Epithelial cell of prostate (primary cell): ENCODE results near the gene DBET.
"Not testable (repeated sequence)": the region's sequence is repeated elsewhere in the genome, so short reads cannot be mapped to it uniquely, and the experiment has no call there.

ENCODE experiments used
- DNase-seq: peaks from one replicate; pipeline ENCODE4 v3.0.0-alpha.2; 2011; ENCODE audit warnings: low read depth, low spot score
- H3K27ac ChIP-seq: fragments of 450-650 bp; 2 replicates; pipeline ENCODE4 v1.5.1; 2017; ENCODE audit warnings: mild to moderate bottlenecking

DBET gene

GRCh38 chr4:190047627-190048026, 16.7 kb upstream of the DBET start:
- not testable (repeated sequence) for H3K27ac ChIP-seq, DNase-seq

- H3K27ac ChIP-seq, DNase-seq: not testable (repeated sequence)
Measured at GRCh38 chr4:190049378-190050239, 14.7 kb upstream of the DBET start.

- not testable (repeated sequence) for DNase-seq, H3K27ac ChIP-seq
Measured at GRCh38 chr4:190058997-190059396, 5.3 kb upstream of the DBET start.

- not testable (repeated sequence) for H3K27ac ChIP-seq, DNase-seq
Measured at GRCh38 chr4:190064805-190065204, 503 bp downstream of the DBET start.

DNA sequence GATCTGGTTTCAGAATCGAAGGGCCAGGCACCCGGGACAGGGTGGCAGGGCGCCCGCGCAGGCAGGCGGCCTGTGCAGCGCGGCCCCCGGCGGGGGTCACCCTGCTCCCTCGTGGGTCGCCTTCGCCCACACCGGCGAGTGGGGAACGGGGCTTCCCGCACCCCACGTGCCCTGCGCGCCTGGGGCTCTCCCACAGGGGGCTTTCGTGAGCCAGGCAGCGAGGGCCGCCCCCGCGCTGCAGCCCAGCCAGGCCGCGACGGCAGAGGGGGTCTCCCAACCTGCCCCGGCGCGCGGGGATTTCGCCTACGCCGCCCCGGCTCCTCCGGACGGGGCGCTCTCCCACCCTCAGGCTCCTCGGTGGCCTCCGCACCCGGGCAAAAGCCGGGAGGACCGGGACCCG, 4.0 kb downstream of the DBET start:
- DNase-seq, H3K27ac ChIP-seq: not testable (repeated sequence)

- DNase-seq: not testable (repeated sequence)
Measured at GRCh38 chr4:190093052-190093451, 28.8 kb downstream of the DBET start.

GRCh38 chr4:190094031-190094430, 29.7 kb downstream of the DBET start:
- not testable (repeated sequence) for H3K27ac ChIP-seq, DNase-seq

More at GRCh38 chr4:190093052-190093451, 28.8 kb downstream of the DBET start:
- not testable (repeated sequence) for H3K27ac ChIP-seq

DNA sequence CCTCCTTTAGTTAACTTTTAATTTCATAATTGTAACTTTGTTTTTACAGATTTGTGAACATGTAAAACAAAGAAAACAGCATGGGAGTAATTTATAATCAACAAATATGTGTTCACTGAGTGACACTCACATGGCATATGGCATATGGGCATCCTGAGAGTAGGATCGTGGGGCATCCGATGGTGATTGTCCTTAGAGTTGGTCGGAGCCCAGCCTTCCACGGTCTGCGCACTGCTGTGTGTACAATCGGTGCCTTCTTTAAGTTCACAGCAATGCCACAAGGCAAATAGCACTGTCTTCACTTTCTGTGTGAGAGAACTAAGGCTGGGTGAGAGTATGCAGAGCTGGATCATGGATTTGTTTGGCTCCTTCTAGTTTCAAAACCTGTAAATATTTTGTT, 31.0 kb downstream of the DBET start:
- H3K27ac ChIP-seq: not testable (repeated sequence)

GRCh38 chr4:190099605-190100004, 35.3 kb downstream of the DBET start:
- not testable (repeated sequence) for DNase-seq

More for the DNA sequence above, 31.0 kb downstream of the DBET start:
- not testable (repeated sequence) for DNase-seq

DNA sequence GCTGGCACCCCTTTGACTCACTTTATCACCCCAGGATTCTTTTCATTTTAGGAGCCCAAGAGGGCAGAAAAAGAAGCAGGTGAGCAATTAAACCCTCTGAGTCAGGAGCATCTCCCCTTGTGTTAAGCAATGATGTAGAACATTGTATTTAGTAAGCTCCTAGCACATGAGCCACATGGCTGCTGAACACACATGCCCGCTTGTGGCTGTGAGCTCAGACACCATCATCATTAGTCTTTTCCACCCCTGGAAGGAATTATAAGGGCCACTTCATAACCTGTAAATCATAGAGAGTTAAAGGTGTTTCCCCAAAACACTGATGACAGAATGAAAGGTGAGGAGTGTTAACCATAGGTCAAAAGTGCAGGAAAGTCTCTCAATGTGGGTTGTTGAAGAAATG, 37.2 kb downstream of the DBET start:
- DNase-seq, H3K27ac ChIP-seq: not testable (repeated sequence)

More at GRCh38 chr4:190099605-190100004, 35.3 kb downstream of the DBET start:
- not testable (repeated sequence) for H3K27ac ChIP-seq

DNA sequence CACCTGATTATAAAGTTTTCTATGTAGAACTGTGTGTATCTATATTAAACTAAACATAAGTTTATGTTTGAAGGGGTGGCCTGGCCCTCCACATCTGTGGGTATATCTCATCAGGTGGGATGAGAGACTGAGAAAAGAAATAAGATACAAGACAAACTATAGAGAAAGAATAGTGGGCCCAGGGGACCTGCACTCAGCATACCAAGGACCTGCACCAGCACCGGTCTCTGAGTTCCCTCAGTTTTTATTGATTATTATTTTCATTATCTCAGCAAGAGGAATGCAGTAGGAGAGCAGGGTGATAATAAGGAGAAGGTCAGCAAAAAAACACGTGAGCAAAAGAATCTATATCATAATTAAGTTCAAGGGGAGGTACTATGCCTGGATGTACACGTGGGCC, 41.9 kb downstream of the DBET start:
- not testable (repeated sequence) for DNase-seq, H3K27ac ChIP-seq

DNA sequence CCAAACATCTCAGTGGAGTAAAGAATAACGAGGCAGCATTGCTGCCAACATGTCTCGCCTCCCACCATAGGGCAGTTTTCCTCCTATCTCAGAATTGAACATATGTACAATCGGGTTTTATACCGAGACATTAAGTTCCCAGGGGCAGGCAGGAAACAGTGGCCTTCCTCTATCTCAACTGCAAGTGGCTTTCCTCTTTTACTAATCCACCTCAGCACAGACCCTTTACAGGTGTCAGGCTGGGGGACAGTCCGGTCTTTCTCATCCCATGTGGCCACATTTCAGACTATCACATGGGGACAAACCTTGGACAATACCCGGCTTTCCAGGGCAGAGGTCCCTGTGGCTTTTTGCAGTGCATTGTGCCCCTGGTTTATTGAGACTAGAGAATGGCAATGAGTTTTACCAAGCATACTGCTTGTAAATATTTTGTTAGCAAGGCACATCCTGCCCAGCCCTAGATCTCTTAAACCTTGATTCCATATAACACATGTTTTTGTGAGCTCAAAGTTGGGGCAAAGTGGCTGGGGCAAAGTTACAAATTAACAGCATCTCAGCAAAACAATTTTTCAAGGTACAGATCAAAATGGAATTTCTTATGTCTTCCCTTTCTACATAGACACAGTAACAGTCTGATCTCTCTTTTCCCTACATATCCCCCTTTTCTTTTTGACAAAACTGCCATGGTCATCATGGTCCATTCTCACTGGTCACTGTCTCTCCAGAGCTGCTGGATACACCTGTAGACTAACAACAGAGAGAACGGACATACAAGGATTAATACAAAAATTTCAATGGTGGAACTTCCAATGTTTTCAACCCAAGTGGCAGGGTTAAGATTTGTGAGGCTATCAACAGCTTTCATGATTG, 42.5 kb downstream of the DBET start:
- not testable (repeated sequence) for H3K27ac ChIP-seq, DNase-seq

DNA sequence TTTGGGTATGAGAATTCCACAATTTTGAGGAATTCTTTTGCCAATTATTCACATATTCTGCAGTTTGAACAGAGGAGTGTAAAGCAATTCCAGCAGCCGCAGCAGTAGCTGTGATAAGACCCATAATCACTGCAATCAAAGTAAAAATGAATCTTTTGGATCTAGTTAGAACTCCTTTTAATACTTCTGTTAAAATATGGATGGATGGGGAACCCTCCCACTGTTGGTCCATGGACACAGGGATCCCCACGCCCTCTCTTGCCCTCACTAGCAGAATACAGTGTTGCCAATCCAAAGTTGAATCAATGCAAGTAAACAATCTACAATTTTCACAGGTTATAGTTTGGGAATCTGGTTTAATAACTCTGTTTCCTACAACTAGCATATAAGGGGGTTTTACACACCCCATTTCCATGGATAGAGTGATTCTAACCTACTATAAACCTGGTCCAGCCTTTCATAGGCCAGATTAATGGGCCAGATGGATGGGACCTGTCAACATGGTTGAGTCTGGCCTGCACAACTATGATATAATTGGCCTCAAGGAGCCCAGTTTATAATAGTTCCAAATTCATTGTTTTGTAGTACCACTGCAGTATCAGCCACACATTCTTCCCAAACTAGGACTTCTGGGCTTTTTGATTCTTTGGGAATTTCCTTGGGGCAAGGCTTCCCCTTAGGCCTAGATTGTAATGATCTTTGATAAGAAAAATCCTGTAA, 43.6 kb downstream of the DBET start:
- DNase-seq, H3K27ac ChIP-seq: not testable (repeated sequence)

DNA sequence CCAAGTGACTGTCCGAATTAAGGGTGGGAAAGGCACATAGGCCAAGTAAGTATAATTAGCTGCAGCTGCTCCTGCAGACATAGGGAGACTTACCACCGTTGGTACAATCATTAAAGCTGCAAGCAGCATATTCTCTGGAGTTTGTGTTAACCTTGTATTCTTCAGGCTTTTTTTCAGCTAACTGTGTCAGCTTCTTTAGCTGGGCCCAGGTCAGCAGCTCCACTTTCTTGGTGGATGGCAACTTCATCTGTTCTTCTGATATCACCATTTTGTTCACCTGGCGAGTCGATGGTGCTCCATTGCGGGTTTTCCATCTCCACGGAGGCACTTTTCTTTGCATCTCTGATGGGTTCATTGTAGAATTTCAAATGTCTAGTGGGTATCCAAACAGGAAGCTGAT, 44.5 kb downstream of the DBET start:
- not testable (repeated sequence) for H3K27ac ChIP-seq, DNase-seq

DNA sequence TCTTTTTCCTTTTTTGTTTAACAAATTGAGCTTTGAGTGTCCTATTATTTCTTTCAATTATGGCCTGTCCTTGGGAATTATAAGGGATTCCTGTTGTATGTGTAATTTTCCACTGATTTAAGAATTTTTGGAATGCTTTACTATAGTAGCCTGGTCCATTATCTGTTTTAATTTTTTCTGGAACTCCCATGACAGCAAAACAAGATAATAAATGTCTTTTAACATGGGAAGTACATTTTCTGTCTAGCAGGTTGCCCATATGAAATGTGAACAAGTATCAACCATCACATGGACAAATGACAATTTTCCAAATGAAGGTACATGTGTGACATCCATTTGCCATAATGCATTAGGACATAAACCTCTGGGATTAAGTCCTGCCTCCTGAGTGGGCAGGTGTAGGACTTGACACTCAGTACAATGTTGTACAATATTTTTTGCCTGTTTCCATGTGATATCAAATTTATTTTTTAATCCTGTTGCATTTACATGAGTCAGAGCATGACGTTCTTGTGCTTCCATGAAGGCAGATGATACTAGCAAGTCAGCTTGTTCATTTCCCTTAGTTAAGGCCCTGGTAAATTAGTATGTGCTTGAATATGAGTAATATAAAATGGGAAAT, 45.2 kb downstream of the DBET start:
- H3K27ac ChIP-seq, DNase-seq: not testable (repeated sequence)

DNA sequence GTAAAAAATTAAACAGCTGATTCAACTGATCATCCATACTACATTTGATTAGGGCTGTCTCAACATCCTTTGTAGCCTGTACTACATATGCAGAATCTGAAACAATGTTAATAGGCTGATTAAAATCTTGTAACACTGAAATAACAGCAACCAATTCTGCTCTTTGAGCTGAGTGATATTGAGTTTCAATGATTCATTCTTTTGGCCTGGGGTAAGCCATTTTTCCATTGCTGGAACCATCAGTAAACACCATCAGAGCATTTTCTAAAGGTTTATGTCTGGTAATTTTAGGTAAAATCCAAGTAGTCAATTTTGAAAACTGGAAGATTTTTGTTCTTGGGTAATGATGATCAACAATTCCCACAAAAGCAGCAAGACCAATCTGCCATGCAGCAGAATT, 45.7 kb downstream of the DBET start:
- not testable (repeated sequence) for H3K27ac ChIP-seq, DNase-seq

DNA sequence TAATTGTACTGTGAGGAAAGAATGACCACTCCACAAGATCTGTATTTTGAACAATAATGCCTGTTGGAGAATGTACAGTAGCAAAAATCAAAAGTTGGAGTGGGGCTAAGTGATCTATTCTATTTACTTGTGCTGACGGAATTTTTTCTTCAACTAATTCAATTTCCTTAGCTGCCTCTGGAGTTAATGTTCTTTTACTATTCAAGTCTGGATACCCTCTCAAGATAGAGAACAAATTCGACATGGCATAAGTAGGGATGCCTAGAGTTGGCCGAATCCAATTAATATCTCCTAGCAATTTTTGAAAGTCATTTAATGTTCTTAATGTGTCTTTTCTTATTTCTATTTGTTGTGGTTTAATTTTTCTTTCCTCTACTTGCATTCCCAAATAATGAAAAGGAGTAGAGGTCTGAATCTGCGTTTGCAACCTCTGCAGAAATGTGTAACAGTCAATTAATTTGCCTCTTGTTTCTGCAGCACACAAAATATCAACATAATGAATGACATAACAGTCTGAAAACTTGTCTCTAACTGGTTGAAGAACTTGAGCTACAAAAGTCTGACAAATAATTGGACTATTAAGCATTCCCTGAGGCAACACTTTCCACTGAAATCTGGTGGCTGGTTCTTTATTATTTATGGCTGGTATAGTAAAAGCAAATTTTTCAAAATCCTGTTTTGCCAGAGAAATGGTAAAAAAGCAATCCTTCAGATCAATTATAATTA, 46.4 kb downstream of the DBET start:
- not testable (repeated sequence) for DNase-seq, H3K27ac ChIP-seq

GRCh38 chr4:190112879-190113278, 48.6 kb downstream of the DBET start:
- H3K27ac ChIP-seq, DNase-seq: not testable (repeated sequence)

- not testable (repeated sequence) for H3K27ac ChIP-seq, DNase-seq
Measured at GRCh38 chr4:190114991-190115390, 50.7 kb downstream of the DBET start.
